PC-3 (cell line): ENCODE measurements around the gene CATSPERB. TPM values are rescaled to one million over a fixed set of nuclear protein-coding genes. Genes with fewer than 3 reads are reported as not detected.

Experiments used
- ATAC-seq: fragments of 200-7000 bp; cut with Tn5 transposase; 2 replicates; pipeline ENCODE4 v1.9.1; 2020; ENCODE audit warnings: mild to moderate bottlenecking, moderate library complexity
- BruUV-seq: library from RNA; stranded (reverse); fragments of 400-500 nt; replicated peaks from 2 replicates; lab custom pipeline; 2021; lab: Mats Ljungman, UMichigan
- CTCF ChIA-PET: fragments of 300-600 bp; sonication (Branson Sonifier 250); formaldehyde crosslinking; loops from one replicate; lab custom pipeline; 2022; ENCODE audit warnings: antibody characterized with exemption; lab: Charles Lee
- POLR2A ChIA-PET: fragments of 300-600 bp; sonication (Branson Sonifier 250); formaldehyde crosslinking; loops from one replicate; lab custom pipeline; 2022; ENCODE audit warnings: antibody characterized with exemption; ENCODE audit not compliant: unreplicated experiment; lab: Charles Lee
- DNase-seq: peaks from one replicate; pipeline ENCODE4 v3.0.0-alpha.2; 2015
- H2AFZ ChIP-seq: fragments of 300-600 bp; sonication (generic); 2 replicates; pipeline ENCODE4 v1.6.0; 2016; ENCODE audit warnings: antibody characterized with exemption, low read length
- H3F3A ChIP-seq: fragments of 300-600 bp; sonication (generic); one replicate; pipeline ENCODE4 v1.6.0; 2017; ENCODE audit warnings: antibody characterized with exemption, low read length, control low read depth, mild to moderate bottlenecking; ENCODE audit not compliant: unreplicated experiment
- H3K27ac ChIP-seq: fragments of 300-600 bp; sonication (generic); 2 replicates; pipeline ENCODE4 v1.5.1; 2016; ENCODE audit warnings: mild to moderate bottlenecking, low read length
- H3K27me3 ChIP-seq: fragments of 300-600 bp; sonication (generic); 2 replicates; pipeline ENCODE4 v1.6.1; 2016; ENCODE audit warnings: low read length, mixed read lengths
- H3K36me3 ChIP-seq: fragments of 300-600 bp; sonication (generic); 2 replicates; pipeline ENCODE4 v1.6.1; 2016; ENCODE audit warnings: low read depth, mixed run types, low read length, mixed read lengths
- H3K4me1 ChIP-seq: fragments of 300-600 bp; sonication (generic); 2 replicates; pipeline ENCODE4 v1.5.1; 2016; ENCODE audit warnings: low read length; ENCODE audit not compliant: insufficient read depth
- H3K4me2 ChIP-seq: fragments of 300-600 bp; sonication (generic); 2 replicates; pipeline ENCODE4 v1.6.0; 2016; ENCODE audit warnings: low read length
- H3K4me3 ChIP-seq: fragments of 300-600 bp; sonication (generic); 2 replicates; pipeline ENCODE4 v1.5.1; 2016; ENCODE audit warnings: mild to moderate bottlenecking, low read length, mixed read lengths
- H3K79me2 ChIP-seq: fragments of 300-600 bp; sonication (generic); 2 replicates; pipeline ENCODE4 v1.6.1; 2017; ENCODE audit warnings: low read length, mixed read lengths
- H3K9ac ChIP-seq: fragments of 300-600 bp; sonication (generic); 2 replicates; pipeline ENCODE4 v1.6.0; 2016; ENCODE audit warnings: mild to moderate bottlenecking, low read length
- H3K9me2 ChIP-seq: fragments of 300-600 bp; sonication (generic); replicated peaks from 2 replicates; pipeline ENCODE4 v1.6.1; 2016; ENCODE audit warnings: mixed run types, low read length, mixed read lengths
- H3K9me3 ChIP-seq: fragments of 300-600 bp; sonication (generic); 2 replicates; pipeline ENCODE4 v1.6.1; 2016; ENCODE audit warnings: low read length, mixed read lengths
- H4K20me1 ChIP-seq: fragments of 300-600 bp; sonication (generic); 2 replicates; pipeline ENCODE4 v1.6.1; 2016; ENCODE audit warnings: low read length, mixed read lengths
- EZH2 ChIP-seq: fragments of 300-600 bp; sonication (generic); IDR thresholded peaks from one replicate; pipeline ENCODE4 v1.6.1; 2017; ENCODE audit warnings: antibody characterized with exemption, mild to moderate bottlenecking, low read length; ENCODE audit not compliant: unreplicated experiment
- EZH2phosphoT487 ChIP-seq: fragments of 300-600 bp; sonication (generic); IDR thresholded peaks from 2 replicates; pipeline ENCODE4 v1.6.1; 2018; ENCODE audit warnings: mild to moderate bottlenecking, antibody characterized with exemption, low read length, borderline replicate concordance
- intact Hi-C: fragments of 100-400 bp; cut with micrococcal nuclease; formaldehyde crosslinking; loops from 2 replicates; pipeline ENCODE4 v1.9.0; 2023
- total RNA-seq: library from RNA; depleted of rRNA; stranded (reverse); fragments of >200 nt; gene quantifications from 2 replicates; pipeline ENCODE4 v1.2.3, GENCODE V29; 2014
- TF ChIP-seq, protein P1 (sequence below): fragments of 300-600 bp; sonication (generic); conservative IDR thresholded peaks from 2 replicates; pipeline ENCODE4 v1.5.1; 2017; ENCODE audit warnings: antibody characterized with exemption, low read depth, mild to moderate bottlenecking, low read length

Gene CATSPERB
- total RNA-seq, 1 experiment from 2014 or later: not detected

DNA sequence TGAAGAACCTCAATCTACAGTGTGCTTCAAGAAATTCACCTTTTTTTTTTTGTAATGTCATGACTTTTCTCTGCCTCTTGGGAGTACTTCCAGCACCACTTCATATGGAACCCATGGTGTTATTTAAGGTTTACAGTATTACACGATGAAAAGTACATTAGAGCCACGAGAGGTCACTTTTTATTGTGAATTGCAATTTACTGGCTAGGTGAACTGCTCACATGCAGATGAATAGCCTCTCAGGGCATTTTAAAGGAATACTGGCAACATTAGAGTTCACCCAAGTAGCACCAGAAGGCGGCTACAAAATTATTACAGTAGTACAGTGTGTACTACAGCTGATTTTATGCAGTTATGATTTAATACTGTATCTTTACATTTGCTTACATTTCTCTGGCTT lies 122.7 kb downstream of the CATSPERB start:
- H3K4me2 ChIP-seq: no peak overlapping the region
- POLR2A ChIA-PET: no interaction called here
- no peak overlapping the region for H2AFZ ChIP-seq
- H3K9ac ChIP-seq: no peak overlapping the region
- no peak for DNase-seq
- no peak overlapping the region for H3K27ac ChIP-seq
- no peaks in the 10 kb centered on the region for H3K36me3 ChIP-seq
- no peaks in the 10 kb centered on the region for H3K9me2 ChIP-seq
- CTCF ChIA-PET: no interaction called here
- no peaks in the 10 kb centered on the region for H4K20me1 ChIP-seq
- H3K4me1 ChIP-seq: peaks cover 18% of the 10 kb centered on the region
- H3K79me2 ChIP-seq: no peaks in the 10 kb centered on the region
- intact Hi-C loops: no loop called here
- ATAC-seq: no peak
- no TSS peak for BruUV-seq
- H3K9me3 ChIP-seq: no peaks in the 10 kb centered on the region
- no peaks in the 10 kb centered on the region for H3F3A ChIP-seq
- H3K27me3 ChIP-seq: no peaks in the 10 kb centered on the region
- TF ChIP-seq EZH2 (no peak), EZH2phosphoT487 (no peak)
- TF ChIP-seq, protein P1, sequence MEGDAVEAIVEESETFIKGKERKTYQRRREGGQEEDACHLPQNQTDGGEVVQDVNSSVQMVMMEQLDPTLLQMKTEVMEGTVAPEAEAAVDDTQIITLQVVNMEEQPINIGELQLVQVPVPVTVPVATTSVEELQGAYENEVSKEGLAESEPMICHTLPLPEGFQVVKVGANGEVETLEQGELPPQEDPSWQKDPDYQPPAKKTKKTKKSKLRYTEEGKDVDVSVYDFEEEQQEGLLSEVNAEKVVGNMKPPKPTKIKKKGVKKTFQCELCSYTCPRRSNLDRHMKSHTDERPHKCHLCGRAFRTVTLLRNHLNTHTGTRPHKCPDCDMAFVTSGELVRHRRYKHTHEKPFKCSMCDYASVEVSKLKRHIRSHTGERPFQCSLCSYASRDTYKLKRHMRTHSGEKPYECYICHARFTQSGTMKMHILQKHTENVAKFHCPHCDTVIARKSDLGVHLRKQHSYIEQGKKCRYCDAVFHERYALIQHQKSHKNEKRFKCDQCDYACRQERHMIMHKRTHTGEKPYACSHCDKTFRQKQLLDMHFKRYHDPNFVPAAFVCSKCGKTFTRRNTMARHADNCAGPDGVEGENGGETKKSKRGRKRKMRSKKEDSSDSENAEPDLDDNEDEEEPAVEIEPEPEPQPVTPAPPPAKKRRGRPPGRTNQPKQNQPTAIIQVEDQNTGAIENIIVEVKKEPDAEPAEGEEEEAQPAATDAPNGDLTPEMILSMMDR: no peak
- no peak overlapping the region for H3K4me3 ChIP-seq

DNA sequence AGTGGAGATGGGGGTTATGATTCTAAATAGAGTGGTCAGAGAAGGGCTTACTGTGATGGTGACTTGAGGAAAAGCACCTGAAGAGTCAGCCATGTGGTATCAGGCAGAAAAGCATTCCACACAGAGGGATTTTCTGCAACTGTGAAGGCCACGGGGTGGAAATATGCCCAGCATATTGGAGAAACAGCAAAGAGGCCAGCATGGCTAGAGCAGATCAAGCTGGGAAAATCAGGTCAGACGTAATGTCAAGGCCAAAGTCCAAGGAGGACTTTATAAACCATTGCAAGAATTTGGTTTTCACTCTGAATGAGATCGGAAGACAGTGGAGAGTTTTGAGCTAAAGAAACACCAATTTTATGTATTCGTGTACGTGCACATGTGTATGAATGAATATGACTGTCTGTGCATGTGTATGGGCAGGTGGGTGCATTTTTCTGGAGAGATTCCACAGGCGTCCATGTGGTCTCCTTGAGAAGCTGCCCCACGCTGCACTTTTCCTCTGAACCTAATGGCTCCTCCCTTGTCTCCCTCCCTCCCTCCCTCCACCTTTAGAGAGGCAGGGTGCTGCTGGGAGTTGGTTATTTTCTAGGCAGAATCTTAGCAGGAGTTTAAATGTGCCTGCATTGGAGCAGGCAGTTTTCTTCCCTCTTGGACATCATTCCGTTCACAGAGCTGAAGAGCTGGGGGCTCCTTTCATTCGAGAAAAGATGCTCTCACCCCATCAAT lies 124.4 kb downstream of the CATSPERB start:
- CTCF ChIA-PET: no interaction called here

More for the DNA sequence above, 124.4 kb downstream of the CATSPERB start:
- H3K79me2 ChIP-seq: no peaks in the 10 kb centered on the region
- DNase-seq (no peak), ATAC-seq (no peak)
- no peak overlapping the region for H3K27ac ChIP-seq
- BruUV-seq: no TSS peak
- peaks cover 11% of the 10 kb centered on the region for H3K4me1 ChIP-seq
- H3K9me2 ChIP-seq: no peaks in the 10 kb centered on the region
- H3K36me3 ChIP-seq: no peaks in the 10 kb centered on the region
- H3K9ac ChIP-seq: no peak overlapping the region
- no peaks in the 10 kb centered on the region for H3K27me3 ChIP-seq
- POLR2A ChIA-PET: no interaction called here
- H4K20me1 ChIP-seq: no peaks in the 10 kb centered on the region
- no peaks in the 10 kb centered on the region for H3K9me3 ChIP-seq
- no peak overlapping the region for H3K4me2 ChIP-seq
- no peak overlapping the region for H3K4me3 ChIP-seq
- intact Hi-C loops: no loop called here
- TF ChIP-seq EZH2phosphoT487: no peak
- no peak for TF ChIP-seq EZH2
- TF ChIP-seq, protein P1: no peak
- H2AFZ ChIP-seq: no peak overlapping the region
- no peaks in the 10 kb centered on the region for H3F3A ChIP-seq
